Stimulated activated CD4-positive, alpha-beta T cell treated with anti-CD3 and anti-CD28 coated beads, Interleukin-12 subunit alpha, Interleukin-12 subunit beta, amount 100 ng/mL, for 4 hours (primary cell): ENCODE results near the gene ARHGAP8.
"Not testable (repeated sequence)": the region's sequence is repeated elsewhere in the genome, so short reads cannot be mapped to it uniquely, and the experiment has no call there.

Source experiments
- DNase-seq: peaks from one replicate; pipeline ENCODE4 v3.0.0-alpha.2; 2020

ARHGAP8 gene

GRCh38 chr22:44776605-44777363 lies 24.4 kb downstream of the ARHGAP8 start:
- no peak for DNase-seq

GRCh38 chr22:44777364-44777755 lies 25.0 kb downstream of the ARHGAP8 start:
- no peak for DNase-seq

DNA sequence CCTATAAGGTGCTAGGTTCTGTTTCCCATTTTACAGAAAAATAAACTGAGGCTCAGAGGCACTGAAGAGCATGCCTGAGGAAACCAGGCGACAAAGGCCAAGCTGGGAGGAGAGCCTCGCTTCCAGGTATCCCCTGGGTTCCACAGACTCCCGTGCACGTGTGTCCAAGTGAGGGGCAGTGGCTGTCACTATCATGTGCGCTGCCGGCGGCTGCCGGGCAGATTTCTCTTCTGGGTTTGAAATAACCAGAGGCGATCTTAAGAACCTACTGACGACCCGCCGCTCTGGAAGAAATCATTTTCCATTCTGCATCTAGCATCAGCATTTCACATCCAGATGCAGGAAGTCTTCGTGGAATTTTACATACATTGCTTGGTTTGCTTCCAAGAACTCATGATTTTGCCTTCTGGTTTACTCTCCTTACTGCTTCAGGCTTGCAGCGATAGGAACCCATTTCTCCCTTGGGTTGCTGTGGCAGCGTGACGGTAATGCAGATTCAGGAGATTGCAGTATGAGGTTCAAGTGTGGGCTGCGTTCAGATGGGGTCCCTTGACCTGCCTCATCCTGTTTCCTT lies 28.6 kb downstream of the ARHGAP8 start:
- DNase-seq: no peak

GRCh38 chr22:44782363-44782963 lies 30.1 kb downstream of the ARHGAP8 start:
- DNase-seq: no peak

DNA sequence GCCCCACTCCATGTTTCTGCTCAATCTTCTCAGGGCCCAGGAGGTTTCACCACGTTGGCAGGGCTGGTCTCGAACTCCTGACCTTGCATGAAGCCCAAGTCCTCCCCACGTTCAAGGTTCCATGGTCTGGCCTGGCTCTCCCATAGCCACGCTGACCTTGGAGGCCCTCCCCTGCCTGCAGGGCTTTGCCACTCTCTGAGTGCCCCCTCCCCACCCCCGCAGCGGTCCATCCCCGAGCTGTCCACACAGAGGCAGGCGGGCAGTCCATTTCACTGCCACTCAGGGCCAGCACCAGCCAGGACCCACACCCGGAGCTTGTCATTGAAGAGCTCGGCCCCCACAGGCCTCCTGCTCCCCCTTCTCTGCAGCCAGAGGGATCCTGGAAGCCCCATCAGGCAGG lies 30.7 kb downstream of the ARHGAP8 start:
- DNase-seq: no peak

GRCh38 chr22:44783581-44783980 lies 31.2 kb downstream of the ARHGAP8 start:
- DNase-seq: no peak

DNA sequence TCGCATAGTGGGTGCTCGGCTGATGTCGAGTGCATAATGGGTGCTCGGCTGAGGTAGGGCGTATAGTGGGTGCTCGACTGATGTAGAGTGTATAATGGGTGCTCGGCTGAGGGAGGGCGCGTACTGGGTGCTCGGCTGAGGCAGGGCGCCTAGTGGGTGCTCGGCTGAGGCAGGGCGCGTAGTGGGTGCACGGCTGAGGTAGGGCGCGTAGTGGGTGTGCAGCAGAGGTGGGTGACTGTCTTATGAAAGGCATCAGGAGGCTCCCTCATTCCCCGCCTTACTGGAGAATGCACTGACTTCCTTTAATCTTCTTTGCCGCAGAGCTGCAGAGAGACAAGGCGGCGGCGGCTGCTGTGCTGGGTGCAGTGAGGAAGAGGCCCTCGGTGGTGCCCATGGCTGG lies 33.8 kb downstream of the ARHGAP8 start:
- no peak for DNase-seq

- no peak for DNase-seq
These were observed 34.2 kb downstream of the ARHGAP8 start for GRCh38 chr22:44786610-44787009.

GRCh38 chr22:44787832-44788231 lies 35.5 kb downstream of the ARHGAP8 start:
- DNase-seq: no peak

DNA sequence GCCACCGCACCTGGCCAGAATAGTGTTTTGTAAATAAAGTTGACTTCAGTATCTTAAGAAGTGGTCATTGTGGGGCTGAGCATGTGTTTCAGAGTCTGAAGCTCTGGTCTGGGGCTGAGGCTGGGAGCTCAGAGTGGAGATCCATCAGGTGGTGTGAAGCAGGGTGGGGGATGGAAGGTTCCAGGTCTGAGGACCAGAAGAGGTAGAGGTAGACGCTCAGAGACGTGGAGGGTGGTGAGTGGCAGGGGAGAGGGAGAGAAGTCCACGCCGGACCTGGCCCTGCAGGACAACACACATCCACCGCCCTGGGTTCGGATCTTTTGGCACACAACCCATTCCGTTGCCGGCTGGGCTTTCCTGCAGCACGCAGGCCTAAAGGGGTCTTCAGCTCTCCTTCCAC lies 40.7 kb downstream of the ARHGAP8 start:
- DNase-seq: no peak

DNA sequence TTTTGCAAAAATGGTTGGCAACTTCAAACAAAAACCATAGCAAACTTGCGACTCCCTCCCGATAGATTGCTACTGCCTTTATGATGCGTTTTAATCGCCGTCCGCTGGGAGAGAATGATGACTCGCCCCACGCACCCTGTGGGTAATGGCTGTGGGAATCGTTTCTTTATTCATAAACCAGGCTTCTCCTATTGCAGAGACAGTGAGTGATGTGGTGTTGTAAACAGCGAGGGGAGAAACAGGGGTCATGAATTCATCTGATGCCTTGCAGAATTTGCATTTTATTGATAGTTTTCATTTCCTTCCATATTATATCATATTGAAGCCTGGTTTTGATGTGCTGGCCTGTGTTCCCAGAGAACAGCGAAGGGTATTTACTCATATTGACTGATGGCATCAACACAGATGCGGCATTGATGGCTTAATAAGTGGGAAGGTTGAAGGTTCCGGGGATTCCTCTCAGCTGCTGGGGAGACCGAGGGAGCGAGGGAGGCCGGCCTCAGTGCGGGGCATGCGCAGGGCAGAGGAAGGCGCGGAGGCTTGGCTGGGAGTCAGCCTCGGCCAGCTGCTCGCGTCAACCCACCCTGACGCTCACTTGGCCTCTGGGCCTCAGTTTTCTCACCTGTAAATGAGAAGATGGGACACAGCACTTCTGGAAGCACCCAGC lies 41.3 kb downstream of the ARHGAP8 start:
- DNase-seq: no peak

DNA sequence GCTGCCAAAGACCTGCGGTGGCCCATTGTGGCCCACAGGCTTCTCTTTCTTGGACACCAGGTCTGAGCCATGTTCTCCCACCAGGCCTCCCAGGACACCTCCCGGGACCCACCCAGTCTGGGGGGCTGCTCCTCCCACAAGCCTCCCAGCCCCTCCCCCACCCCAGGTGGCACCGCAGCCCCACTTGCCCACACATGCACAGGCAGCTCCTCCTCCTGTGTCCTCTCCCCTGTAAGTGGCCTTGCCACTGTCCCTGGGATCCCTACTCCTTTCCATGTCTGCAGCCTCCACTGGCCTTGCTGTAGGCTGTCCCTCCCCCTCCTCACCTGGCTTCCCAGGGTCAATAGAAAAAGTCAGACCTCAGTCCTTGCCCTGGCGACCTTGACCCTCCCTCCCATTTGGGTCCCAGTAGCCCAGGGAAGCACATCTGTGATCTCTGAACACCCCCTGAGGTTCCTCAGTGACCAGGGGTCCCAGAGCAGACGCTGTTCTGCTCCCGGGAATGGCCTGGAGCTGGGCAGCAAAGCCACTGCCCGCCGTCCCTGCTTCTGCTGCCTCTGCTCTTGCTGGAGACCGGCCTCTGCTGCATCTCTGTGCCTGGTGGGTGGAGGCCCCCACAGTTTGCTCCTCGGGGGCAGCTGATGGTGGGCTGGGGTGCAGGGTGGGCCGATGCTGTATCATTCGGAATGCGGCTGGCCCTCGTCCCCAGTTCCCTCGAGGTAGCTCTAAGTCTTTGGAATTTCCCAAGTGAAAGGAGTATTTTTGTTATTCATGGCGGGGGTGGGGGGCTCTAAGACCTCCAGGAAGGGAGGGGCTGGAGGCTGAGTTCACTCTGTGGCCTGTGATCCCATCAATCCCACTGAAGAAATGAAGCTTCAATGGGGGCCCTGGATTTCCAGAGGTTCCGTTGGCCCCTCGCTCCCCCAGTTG lies 43.6 kb downstream of the ARHGAP8 start:
- DNase-seq: no peak

- no peak for DNase-seq
These were observed 44.9 kb downstream of the ARHGAP8 start for GRCh38 chr22:44797181-44797725.

DNA sequence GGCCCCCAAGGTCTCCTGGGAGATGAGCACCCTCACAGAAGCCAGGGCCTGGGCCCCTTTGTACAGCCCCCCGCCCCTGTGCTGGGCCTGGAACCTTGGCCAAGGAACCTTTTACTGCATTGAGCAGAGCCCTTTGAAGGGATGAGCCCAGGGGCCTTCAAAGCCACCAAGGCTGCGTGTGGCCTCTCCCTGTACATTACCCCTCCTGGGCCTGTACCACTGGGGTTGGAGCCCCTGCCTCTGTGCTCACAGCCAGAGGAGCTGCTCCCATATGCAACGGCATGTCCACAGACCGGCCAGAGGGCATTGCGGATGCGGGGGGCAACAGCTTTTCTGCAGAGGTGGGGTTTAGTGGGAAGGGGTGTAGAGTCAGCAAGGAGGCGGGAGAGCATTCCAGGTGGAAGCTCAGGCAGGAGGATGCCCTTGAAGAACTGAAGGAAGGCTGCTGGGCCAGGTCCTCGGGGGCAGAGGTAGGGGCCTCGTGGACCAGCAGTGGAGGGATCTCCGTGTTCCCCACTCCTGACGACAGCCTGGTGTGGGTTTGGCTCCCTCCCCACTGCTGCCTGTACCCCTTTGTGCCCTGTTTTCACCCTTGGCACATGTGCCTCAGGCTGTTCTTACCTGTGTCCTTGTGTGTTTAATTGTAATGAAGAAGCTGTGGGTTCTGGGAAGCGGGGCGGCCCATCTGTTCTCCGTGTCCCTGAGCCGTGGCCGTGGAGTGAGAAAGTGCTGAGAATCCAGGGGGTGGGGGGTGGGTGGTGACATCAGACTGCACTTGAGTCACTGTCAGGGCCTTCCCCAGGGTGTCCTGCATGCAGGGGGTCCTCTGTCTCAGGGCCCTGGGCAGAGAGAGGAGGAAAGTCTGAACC lies 46.9 kb downstream of the ARHGAP8 start:
- no peak for DNase-seq

- DNase-seq: not testable (repeated sequence)
These were observed 47.7 kb downstream of the ARHGAP8 start for GRCh38 chr22:44799946-44800634.

GRCh38 chr22:44801476-44801875 lies 49.1 kb downstream of the ARHGAP8 start:
- DNase-seq: no peak

GRCh38 chr22:44802071-44802700 lies 49.8 kb downstream of the ARHGAP8 start:
- DNase-seq: no peak

GRCh38 chr22:44802956-44803355 lies 50.6 kb downstream of the ARHGAP8 start:
- DNase-seq: no peak

- no peak for DNase-seq
These were observed 52.0 kb downstream of the ARHGAP8 start for GRCh38 chr22:44804327-44804726.

DNA sequence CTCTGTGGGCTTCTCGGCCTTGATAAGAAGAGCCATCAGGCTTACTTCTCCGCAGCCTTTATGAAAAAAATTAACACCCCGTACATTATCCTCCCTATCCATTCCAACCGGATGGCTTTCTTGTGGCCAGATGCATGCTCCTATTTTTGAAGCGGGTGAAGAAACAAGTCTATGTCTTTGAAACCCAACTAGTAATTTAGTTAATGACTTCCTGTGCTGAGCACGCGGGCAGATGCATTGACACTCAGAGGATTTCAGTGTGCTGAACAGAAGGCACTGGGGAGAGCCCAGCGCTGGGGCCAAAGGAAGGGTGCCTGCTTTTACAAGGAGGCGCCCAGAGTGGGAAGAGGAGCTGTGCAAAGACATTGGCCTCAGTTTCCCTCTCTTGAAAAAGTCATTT lies 53.3 kb downstream of the ARHGAP8 start:
- no peak for DNase-seq
